ENCODE measurements around the gene MEF2A.
"Not testable (repeated sequence)": the region's sequence is repeated elsewhere in the genome, so short reads cannot be mapped to it uniquely, and the experiment has no call there.

The MEF2A gene

DNA sequence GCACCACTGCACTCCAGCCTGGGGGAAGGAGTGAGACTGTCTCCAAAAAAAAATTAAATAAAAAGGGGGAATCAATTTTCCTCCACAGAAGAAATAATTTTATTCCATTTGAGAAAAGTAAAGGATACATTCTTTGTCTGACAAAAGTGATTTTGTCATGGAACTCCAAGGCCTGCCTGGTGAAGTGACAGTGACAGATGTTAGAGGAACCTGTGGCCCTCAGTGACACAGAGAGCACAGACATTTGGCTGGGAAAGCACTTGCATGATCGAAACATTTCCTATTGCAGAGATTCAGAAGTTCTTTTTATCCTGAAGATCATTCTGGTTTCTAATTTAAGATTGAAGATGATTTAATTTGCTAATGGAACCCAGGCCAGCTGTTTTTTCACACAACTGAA lies 161.5 kb downstream of the MEF2A start:
- peaks cover 10% of the 10 kb centered on the region for H3K4me1 ChIP-seq (ENCODE audit: insufficient read depth, low read length)
- H3K9me3 ChIP-seq (ENCODE audit: low read length): peaks cover 5% of the 10 kb centered on the region
- no peak overlapping the region for H2AFZ ChIP-seq (ENCODE audit: low read depth, low read length)
- no peak overlapping the region for H3K4me3 ChIP-seq (ENCODE audit: low read length)
- no peaks in the 10 kb centered on the region for H3K27me3 ChIP-seq (ENCODE audit: insufficient read depth, low read length)
- peaks cover 7% of the 10 kb centered on the region for H3K36me3 ChIP-seq (ENCODE audit: insufficient read depth, low read length)

DNA sequence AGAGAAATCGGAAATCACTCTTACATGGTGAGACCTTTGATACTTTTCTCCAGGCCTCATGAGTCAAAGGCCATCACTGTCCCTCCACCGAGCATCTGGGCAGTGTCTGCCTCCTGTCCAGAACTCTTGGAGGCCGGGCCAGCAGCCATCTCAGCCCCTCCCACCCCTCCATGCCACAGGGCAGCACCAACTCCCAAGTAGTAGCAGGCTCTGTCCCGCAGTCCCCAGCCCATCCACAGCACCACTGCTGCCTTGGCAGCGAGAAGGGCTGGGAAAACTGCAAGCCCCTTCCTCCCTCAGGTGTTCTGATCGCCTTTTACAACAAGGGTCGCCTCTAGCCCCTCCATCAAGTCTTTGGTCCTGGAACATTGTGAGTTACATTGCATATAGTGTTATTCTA lies 161.9 kb downstream of the MEF2A start:
- H3K27me3 ChIP-seq (ENCODE audit: insufficient read depth, low read length): no peaks in the 10 kb centered on the region
- no peak overlapping the region for H2AFZ ChIP-seq (ENCODE audit: low read depth, low read length)
- peaks cover 12% of the 10 kb centered on the region for H3K4me1 ChIP-seq (ENCODE audit: insufficient read depth, low read length)
- no peak overlapping the region for H3K4me3 ChIP-seq (ENCODE audit: low read length)
- H3K9me3 ChIP-seq (ENCODE audit: low read length): peaks cover 5% of the 10 kb centered on the region
- H3K36me3 ChIP-seq (ENCODE audit: insufficient read depth, low read length): peaks cover 7% of the 10 kb centered on the region

DNA sequence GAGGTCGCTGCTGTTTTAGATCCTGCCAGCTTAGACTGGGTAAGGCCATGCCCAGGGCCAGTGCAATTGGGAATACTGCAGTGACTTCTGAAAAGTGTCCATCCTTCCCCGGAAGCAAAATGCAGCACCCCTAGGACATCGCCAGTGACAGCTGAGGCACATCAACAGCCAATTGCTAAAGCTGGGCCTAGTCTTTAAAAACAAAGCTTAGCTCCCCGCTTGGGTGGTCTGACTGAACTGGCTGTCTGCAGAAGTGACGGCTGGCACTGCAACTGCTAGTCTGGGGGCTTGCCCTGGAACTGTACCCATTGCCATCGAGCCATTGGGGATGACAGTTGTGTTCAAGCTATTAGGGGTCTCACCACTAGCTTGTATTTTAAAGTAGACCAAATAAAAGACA lies 163.1 kb downstream of the MEF2A start:
- Histone ChIP-seq H3K4me1 (ENCODE audit: insufficient read depth, low read length) (peaks cover 12% of the 10 kb centered on the region), H3K9me3 (ENCODE audit: low read length) (peaks cover 5% of the 10 kb centered on the region), H3K36me3 (ENCODE audit: insufficient read depth, low read length) (peaks cover 7% of the 10 kb centered on the region), H2AFZ (ENCODE audit: low read depth, low read length) (no peak overlapping the region), H3K27me3 (ENCODE audit: insufficient read depth, low read length) (no peaks in the 10 kb centered on the region), H3K4me3 (ENCODE audit: low read length) (no peak overlapping the region)

DNA sequence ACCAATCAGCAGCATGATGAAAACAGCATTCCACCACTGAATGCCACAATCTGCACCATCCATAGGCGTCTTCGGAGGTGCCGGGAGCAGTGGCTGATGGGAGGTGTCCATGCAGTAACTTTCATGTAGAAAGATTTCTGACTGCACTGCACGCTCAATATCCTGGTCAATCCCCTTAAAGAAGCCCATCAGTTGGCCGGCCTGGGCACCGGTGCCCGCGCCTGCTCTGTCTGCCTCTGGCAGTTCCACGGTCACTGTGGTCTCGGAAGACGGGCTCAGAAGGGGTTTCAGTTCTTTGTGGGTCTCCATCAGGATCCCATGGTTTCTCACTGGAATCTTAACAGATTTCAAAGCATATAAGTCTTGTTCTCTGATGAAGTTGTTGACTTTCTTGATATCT lies 163.5 kb downstream of the MEF2A start:
- peaks cover 12% of the 10 kb centered on the region for H3K4me1 ChIP-seq (ENCODE audit: insufficient read depth, low read length)
- H3K36me3 ChIP-seq (ENCODE audit: insufficient read depth, low read length): peaks cover 7% of the 10 kb centered on the region
- no peaks in the 10 kb centered on the region for H3K27me3 ChIP-seq (ENCODE audit: insufficient read depth, low read length)
- H3K4me3 ChIP-seq (ENCODE audit: low read length): no peak overlapping the region
- H2AFZ ChIP-seq (ENCODE audit: low read depth, low read length): no peak overlapping the region
- H3K9me3 ChIP-seq (ENCODE audit: low read length): peaks cover 5% of the 10 kb centered on the region

DNA sequence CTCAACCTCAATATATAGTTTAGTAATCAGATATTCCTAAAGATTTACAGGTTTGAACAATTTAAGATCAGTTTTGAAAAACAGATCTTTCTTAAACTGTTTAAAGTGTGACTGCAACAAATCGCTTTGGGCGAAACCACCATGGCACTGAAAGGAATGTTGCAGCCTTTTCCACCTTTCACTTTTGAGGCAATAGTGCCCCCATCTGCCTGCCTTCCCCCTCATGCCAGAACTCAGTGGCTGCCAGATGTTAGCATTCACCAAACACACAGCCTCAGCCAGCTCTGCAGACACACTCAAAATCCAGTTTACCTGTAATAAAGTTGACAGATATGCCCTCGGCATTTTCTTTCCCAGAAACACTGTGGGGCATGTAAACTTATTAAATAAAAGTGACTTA lies 164.1 kb downstream of the MEF2A start:
- H3K36me3 ChIP-seq (ENCODE audit: insufficient read depth, low read length): peaks cover 7% of the 10 kb centered on the region
- H3K4me3 ChIP-seq (ENCODE audit: low read length): no peak overlapping the region
- H3K9me3 ChIP-seq (ENCODE audit: low read length): peaks cover 5% of the 10 kb centered on the region
- H3K27me3 ChIP-seq (ENCODE audit: insufficient read depth, low read length): no peaks in the 10 kb centered on the region
- no peak overlapping the region for H2AFZ ChIP-seq (ENCODE audit: low read depth, low read length)
- H3K4me1 ChIP-seq (ENCODE audit: insufficient read depth, low read length): peaks cover 12% of the 10 kb centered on the region

DNA sequence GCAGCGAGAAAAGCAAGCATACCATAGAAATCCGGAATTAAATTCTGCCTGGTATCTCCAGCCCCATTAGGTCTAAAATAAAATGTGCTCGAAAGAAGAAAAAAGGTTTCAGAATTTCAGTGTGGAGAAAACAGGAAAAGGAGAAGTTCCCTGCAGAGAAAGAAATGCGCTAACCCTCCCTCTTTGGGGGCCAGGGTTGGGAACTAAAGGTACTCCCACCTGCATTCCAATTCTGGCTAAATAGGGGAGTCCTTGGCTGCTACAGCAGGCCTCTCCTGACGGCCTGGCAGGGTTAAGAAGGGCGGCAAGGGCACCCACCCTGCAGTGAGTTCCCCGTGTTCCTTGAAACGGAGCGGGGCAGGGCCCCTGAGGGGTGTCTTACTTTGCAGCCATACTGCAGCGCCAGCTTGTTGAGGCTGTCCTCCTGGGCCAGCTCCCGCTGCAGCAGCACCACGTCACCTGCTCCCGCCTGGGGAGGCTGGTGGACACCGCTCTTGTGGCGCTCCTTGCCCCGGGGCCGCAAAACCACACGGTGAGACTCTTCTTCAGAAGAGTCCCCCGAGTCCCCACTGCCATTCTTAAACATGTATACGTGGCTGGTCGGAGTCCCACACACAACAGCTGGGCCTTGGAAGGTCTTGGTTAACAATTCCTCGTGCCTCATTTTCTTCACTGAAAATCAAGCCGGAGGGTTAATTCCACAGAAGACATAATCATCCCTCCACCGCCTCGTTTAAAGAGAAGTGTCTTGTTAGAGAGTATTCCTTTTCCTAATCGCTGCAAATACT lies 165.7 kb downstream of the MEF2A start:
- Histone ChIP-seq H3K4me3 (ENCODE audit: low read length) (peak overlapping the region; percentile 82), H3K9me3 (ENCODE audit: low read length) (no peaks in the 10 kb centered on the region), H3K4me1 (ENCODE audit: insufficient read depth, low read length) (peaks cover 12% of the 10 kb centered on the region), H2AFZ (ENCODE audit: low read depth, low read length) (no peak overlapping the region), H3K27me3 (ENCODE audit: insufficient read depth, low read length) (no peaks in the 10 kb centered on the region), H3K36me3 (ENCODE audit: insufficient read depth, low read length) (peaks cover 7% of the 10 kb centered on the region)

DNA sequence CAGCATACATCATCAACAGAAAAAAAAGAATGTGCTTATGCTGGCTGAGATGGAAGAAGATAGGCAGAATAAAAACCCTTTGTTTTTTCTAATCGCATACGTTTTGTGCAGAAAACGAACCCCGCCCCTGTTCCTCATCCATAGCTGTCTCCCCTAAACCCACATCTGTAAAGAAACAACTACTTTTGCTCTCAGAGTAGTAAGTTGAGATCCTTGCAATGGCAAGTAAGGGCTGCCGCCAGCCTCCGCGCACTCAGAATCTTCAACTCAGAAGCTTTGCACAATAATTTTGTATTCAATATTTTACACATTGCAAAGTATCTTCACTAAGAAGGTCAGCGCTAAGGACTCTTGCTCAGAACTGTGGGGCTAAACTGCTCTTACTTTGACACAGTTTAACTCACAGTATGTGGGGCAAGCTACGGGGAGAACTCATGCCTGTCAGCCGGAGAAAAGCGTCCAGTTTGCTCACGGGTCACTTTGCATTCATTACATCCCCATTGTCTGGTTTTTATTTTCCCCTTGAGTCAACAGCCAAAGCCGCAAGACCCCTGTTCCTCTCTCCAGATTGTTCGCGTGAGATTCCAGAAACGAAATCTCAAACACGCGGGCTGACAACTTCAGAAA lies 166.5 kb downstream of the MEF2A start:
- Histone ChIP-seq H3K9me3 (ENCODE audit: low read length) (no peaks in the 10 kb centered on the region), H3K4me1 (ENCODE audit: insufficient read depth, low read length) (peaks cover 12% of the 10 kb centered on the region), H3K4me3 (ENCODE audit: low read length) (peak overlapping the region; percentile 82), H3K27me3 (ENCODE audit: insufficient read depth, low read length) (no peaks in the 10 kb centered on the region), H2AFZ (ENCODE audit: low read depth, low read length) (peak overlapping the region; percentile 100), H3K36me3 (ENCODE audit: insufficient read depth, low read length) (peaks cover 7% of the 10 kb centered on the region)

DNA sequence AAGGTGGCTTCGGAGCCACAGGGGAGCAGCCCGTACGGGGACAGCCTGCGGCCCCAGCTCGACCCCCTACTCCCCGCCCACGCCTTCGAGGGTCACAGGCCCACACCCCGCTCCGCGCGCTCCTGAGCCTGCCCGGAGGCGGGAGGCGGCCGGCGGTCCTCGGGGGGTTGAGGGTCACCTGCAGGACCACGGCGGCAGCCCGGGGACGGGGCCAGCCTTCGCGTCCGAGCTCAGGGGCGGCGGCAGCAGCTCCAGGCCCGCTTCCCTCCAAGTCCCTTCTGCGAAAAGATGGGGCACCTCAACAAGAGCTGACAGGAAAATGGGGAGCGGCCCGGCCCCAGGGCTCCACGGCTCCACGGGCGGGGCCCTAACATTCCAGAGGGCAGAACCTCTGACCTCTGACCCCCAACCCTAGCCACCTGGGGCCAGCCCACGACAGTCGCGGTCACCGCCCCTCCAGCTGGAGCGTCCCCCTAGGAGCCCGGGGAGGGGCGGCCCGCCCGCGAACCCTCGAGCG lies 167.0 kb downstream of the MEF2A start:
- no peaks in the 10 kb centered on the region for H3K27me3 ChIP-seq (ENCODE audit: insufficient read depth, low read length)
- peak overlapping the region; percentile 100 for H2AFZ ChIP-seq (ENCODE audit: low read depth, low read length)
- peaks cover 12% of the 10 kb centered on the region for H3K4me1 ChIP-seq (ENCODE audit: insufficient read depth, low read length)
- peaks cover 7% of the 10 kb centered on the region for H3K36me3 ChIP-seq (ENCODE audit: insufficient read depth, low read length)
- peak overlapping the region; percentile 82 for H3K4me3 ChIP-seq (ENCODE audit: low read length)
- H3K9me3 ChIP-seq (ENCODE audit: low read length): no peaks in the 10 kb centered on the region

DNA sequence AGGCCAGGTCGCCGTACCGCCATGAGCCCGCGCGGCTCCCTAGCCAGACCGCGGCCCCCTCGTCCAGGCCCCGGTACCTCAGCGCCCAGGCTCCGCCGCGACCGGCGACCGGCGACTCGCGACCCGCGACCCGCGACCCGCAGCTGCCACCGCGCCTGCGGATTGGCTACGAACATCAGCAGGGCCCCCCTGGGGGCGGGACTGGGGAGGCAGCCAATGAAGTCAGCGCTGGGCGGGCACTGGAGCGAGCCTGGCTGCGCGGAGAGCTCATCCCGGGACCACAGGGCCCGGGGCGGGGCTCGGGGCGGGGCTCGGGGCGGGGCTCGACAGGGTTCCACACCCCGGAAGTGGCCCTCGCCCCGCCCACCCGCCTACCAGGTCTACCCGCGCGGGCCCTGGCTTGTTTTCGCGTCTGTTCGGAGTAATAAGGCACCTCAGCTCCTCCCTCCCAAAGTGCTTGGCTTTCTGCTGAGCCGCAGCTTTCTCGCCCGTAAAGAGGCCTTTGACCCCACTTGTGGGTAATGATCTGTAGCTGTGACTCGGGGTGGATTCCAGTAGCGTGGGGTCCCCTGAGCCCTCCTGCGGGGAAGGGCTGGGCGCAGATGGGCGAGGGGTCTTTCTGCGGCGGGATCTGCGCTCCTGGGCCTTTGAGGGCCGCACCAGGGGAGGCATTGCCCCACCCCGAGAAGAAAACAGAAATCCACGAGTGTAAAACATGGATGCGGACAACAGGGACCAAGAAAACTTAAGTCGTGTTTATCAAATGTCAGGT lies 167.7 kb downstream of the MEF2A start, which contains the start of gene LYSMD4:
Gene LYSMD4, minus strand, starts transcription at position 170 of the 772 bp plus-strand sequence. CDS start 1,438 bp downstream, outside the sequence.
- peaks cover 7% of the 10 kb centered on the region for H3K36me3 ChIP-seq (ENCODE audit: insufficient read depth, low read length)
- peaks cover 12% of the 10 kb centered on the region for H3K4me1 ChIP-seq (ENCODE audit: insufficient read depth, low read length)
- H2AFZ ChIP-seq (ENCODE audit: low read depth, low read length): peak within 1 kb of the TSS; percentile 100
- no peaks in the 10 kb centered on the region for H3K9me3 ChIP-seq (ENCODE audit: low read length)
- peak within 1 kb of the TSS; percentile 82 for H3K4me3 ChIP-seq (ENCODE audit: low read length)
- no peaks in the 10 kb centered on the region for H3K27me3 ChIP-seq (ENCODE audit: insufficient read depth, low read length)

DNA sequence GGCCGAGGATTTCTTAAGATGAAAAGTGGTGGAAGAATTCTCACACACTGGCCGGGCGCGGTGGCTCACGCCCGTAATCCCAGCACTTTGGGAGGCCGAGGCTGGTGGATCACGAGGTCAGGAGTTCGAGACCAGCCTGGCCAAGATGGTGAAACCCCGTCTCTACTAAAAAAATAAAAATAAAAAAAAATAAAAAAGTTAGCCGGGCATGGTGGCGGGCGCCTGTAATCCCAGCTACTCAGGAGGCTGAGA lies 168.2 kb downstream of the MEF2A start:
- not testable (repeated sequence) for H3K27me3 ChIP-seq (ENCODE audit: insufficient read depth, low read length); H2AFZ ChIP-seq (ENCODE audit: low read depth, low read length); H3K9me3 ChIP-seq (ENCODE audit: low read length); H3K36me3 ChIP-seq (ENCODE audit: insufficient read depth, low read length)
- Histone ChIP-seq H3K4me1 (ENCODE audit: insufficient read depth, low read length) (peaks cover 12% of the 10 kb centered on the region), H3K4me3 (ENCODE audit: low read length) (peak overlapping the region; percentile 82)

DNA sequence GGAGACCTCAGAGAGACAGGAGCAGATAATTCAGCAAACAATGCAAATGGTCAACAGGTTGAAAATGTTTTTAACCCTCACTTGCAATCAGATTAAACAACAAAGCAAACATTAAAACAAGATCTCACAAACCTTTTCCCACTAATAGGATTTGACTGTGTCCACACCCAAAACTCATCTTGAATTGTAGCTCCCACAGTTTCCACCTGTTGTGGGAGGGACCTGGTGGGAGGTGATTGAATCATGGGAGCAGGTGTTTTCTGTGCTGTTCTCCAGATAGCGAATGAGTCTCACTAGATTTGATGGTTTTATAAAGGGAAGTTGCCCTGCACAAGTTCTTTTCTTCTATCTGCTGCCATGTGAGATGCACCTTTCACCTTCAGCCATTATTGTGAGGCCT lies 168.8 kb downstream of the MEF2A start:
- Histone ChIP-seq H3K9me3 (ENCODE audit: low read length) (no peaks in the 10 kb centered on the region), H3K27me3 (ENCODE audit: insufficient read depth, low read length) (no peaks in the 10 kb centered on the region), H3K4me1 (ENCODE audit: insufficient read depth, low read length) (peaks cover 12% of the 10 kb centered on the region)

DNA sequence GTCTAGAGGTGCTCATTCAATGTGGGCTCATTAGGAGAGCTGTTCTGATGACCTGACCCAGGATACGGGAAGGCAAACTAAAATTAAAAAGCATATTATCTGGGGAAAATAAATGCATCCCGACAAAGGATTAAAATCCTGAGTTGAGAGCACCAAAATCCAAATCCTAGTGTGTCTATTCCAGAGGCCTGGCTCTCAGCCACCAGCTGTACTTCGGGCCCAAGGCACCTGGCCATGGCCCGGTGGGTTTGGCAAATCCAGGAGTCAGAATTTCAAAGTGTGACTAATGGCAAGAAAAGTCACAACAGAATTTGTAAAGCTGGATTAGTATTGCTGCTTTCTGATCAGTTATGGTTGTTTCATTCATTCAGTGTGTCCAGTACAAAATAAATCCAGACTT lies 170.1 kb downstream of the MEF2A start:
- H3K27me3 ChIP-seq (ENCODE audit: insufficient read depth, low read length): no peaks in the 10 kb centered on the region
- no peaks in the 10 kb centered on the region for H3K36me3 ChIP-seq (ENCODE audit: insufficient read depth, low read length)
- no peaks in the 10 kb centered on the region for H3K9me3 ChIP-seq (ENCODE audit: low read length)
- H3K4me3 ChIP-seq (ENCODE audit: low read length): no peak overlapping the region
- H3K4me1 ChIP-seq (ENCODE audit: insufficient read depth, low read length): peaks cover 12% of the 10 kb centered on the region
- no peak overlapping the region for H2AFZ ChIP-seq (ENCODE audit: low read depth, low read length)

More for the DNA sequence above, 168.8 kb downstream of the MEF2A start:
- no peaks in the 10 kb centered on the region for H3K36me3 ChIP-seq (ENCODE audit: insufficient read depth, low read length)
- no peak overlapping the region for H2AFZ ChIP-seq (ENCODE audit: low read depth, low read length)
- H3K4me3 ChIP-seq (ENCODE audit: low read length): no peak overlapping the region

DNA sequence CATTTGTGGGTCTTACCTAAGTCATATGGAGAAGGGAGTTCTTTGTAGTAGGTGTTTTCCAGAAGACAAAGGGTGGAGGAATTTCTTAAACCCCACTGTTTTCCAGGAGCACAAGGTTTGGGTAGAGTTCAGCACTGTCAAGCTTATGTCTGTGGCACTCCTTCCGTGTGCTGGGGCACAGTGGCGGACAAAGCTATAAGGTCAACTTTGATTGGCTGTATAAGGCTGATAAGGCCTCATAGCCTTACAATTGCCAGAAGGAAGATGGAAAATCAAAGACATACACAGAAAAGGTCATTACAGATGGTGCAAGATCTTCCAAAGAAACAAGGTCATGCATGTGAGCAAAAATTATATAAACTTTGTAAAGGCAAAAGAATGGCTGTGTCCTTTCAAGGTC lies 170.9 kb downstream of the MEF2A start:
- H3K36me3 ChIP-seq (ENCODE audit: insufficient read depth, low read length): no peaks in the 10 kb centered on the region
- peaks cover 8% of the 10 kb centered on the region for H3K4me1 ChIP-seq (ENCODE audit: insufficient read depth, low read length)
- H3K27me3 ChIP-seq (ENCODE audit: insufficient read depth, low read length): no peaks in the 10 kb centered on the region

More for the DNA sequence above, 170.9 kb downstream of the MEF2A start:
- H2AFZ ChIP-seq (ENCODE audit: low read depth, low read length): no peak overlapping the region
- no peak overlapping the region for H3K4me3 ChIP-seq (ENCODE audit: low read length)
- no peaks in the 10 kb centered on the region for H3K9me3 ChIP-seq (ENCODE audit: low read length)

Data from neuron (in vitro differentiated cells).